Choroid plexus epithelial cell (primary cell): ENCODE data around the gene ACACA.
"Not testable (repeated sequence)": the region's sequence is repeated elsewhere in the genome, so short reads cannot be mapped to it uniquely, and the experiment has no call there.

Experiments
- DNase-seq: peaks from one replicate; pipeline ENCODE4 v3.0.0-alpha.2; 2010; ENCODE audit warnings: low read depth
- H3K4me3 ChIP-seq: 2 replicates; pipeline ENCODE4 v1.5.1; 2011; ENCODE audit warnings: low read depth, mild to moderate bottlenecking, control low read depth, low read length, moderate library complexity
- TF ChIP-seq, protein P1 (sequence below): conservative IDR thresholded peaks from 2 replicates; pipeline ENCODE4 v1.5.1; 2011; ENCODE audit warnings: low read depth, mild to moderate bottlenecking, control low read depth, inconsistent platforms, low read length, moderate library complexity

ACACA gene

DNA sequence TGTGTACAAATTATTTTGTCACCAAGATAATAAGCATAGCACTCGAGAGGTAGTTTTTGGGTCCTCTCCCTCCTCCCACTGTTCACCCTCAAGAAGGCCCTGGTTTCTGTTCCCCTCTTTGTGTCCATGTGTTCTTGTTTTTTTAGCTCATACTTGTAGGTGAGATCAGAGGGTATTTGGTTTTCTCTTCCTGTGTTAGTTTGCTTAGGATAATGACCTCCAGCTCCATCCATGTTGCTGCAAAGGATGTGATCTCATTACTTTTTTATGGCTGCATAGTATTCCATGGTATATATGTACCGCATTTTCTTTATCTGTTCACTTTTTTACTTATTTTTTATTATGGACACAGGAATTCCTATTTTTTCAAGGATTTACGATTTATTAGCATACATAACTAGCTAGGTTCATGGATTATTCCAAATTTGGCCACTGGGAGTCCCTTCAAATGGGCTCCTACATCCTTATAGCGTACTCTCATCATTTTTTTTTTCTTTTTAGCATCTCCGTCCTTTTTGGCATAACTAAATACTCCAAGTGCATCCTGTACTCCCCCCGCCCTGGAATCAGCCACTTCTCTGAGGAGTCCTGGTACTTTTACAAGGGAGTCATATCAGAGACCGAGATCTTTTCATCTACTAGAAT, 7.4 kb upstream of the ACACA start:
- DNase-seq: peak; percentile 41
- no peak overlapping the region for H3K4me3 ChIP-seq
- TF ChIP-seq, protein P1, sequence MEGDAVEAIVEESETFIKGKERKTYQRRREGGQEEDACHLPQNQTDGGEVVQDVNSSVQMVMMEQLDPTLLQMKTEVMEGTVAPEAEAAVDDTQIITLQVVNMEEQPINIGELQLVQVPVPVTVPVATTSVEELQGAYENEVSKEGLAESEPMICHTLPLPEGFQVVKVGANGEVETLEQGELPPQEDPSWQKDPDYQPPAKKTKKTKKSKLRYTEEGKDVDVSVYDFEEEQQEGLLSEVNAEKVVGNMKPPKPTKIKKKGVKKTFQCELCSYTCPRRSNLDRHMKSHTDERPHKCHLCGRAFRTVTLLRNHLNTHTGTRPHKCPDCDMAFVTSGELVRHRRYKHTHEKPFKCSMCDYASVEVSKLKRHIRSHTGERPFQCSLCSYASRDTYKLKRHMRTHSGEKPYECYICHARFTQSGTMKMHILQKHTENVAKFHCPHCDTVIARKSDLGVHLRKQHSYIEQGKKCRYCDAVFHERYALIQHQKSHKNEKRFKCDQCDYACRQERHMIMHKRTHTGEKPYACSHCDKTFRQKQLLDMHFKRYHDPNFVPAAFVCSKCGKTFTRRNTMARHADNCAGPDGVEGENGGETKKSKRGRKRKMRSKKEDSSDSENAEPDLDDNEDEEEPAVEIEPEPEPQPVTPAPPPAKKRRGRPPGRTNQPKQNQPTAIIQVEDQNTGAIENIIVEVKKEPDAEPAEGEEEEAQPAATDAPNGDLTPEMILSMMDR: peak; percentile 51

DNA sequence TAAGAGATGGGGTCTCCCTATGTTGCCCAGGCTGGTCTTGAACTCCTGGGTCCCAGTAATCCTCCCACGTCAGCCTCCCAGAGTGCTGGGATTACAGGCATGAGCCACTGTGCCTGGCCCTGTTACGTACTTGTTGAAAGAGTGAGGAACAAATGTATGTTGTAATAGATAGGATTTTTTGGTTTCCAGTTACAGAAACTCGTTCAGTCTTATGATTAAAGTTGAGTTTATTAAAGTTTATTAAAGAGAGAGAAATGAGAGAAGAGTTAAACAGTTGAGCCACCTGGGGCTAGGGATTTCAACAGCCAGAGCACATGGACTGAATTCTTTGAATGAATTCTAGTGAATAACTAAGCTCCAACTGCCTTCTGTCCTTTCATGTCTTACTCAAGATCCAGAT, 3.7 kb upstream of the ACACA start:
- TF ChIP-seq, protein P1: no peak
- peak; percentile 55 for DNase-seq
- H3K4me3 ChIP-seq: no peak overlapping the region

DNA sequence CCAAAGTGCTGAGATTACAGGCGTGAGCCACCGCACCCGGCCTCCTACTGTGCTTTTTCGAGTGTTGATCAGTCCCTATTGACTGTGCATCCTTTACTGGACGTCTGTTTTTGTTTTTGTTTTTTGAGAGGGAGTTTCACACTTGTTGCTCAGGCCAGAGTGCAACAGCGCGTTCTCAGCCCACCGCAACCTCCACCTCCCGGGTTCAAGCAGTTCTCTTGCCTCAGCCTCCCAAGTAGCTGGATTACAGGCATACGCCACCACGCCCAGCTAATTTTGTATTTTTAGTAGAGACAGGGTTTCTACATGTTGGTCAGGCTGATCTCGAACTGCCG, 1.5 kb upstream of the ACACA start:
- not testable (repeated sequence) for DNase-seq, H3K4me3 ChIP-seq

DNA sequence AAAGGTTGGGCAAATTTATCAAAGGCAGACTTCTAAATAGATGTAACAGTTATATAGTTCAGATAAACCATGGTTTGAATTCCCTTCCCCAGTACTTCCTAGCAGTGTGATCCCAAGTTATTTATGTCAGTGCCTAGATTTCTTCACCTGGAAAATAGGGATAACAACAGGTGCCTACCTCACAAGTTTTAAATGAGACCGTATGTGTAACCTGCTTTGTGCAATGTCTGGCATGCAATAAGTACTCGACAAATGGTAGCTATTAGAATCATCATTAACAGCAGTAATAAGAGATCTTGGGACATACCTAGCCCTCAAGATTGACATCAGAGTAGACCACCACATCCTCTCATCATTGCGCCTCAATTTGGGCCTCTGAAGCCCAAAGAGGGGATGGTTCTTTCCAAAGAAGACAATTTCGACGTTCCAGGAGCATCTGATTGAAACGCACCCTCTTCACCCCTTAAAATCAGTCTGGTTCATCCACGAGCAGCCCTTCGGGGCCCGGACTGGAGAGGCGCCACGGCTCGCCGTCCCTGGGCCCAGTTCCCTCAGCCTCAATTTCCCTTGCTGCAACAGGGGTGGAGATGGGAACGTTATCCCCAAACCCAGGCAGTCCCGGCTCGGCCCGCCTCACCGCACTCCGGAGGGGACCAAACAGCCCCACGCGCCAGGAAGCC, 541 bp downstream of the ACACA start:
- peak overlapping the region; percentile 91 for H3K4me3 ChIP-seq

DNA sequence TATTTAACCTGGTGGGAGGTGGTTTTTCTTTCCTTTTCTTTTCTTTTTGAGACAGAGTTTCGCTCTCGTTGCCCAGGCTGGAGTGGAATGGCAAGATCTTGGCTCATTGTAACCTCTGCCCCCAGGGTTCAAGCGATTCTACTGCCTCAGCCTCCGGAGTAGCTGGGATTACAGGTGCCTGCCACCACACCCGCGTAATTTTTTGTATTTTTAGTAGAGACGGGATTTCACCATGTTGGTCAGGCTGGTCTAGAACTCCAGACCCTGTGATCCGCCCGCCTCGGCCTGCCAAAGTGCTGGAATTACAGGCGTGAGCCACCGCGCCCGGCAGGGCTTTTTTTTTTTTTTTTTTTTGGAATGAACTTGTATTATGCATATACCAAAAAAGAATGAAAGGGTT, 1.1 kb downstream of the ACACA start:
- DNase-seq, H3K4me3 ChIP-seq: not testable (repeated sequence)

More for the DNA sequence above, 541 bp downstream of the ACACA start:
- peak; percentile 16 for DNase-seq
- TF ChIP-seq, protein P1: no peak

DNA sequence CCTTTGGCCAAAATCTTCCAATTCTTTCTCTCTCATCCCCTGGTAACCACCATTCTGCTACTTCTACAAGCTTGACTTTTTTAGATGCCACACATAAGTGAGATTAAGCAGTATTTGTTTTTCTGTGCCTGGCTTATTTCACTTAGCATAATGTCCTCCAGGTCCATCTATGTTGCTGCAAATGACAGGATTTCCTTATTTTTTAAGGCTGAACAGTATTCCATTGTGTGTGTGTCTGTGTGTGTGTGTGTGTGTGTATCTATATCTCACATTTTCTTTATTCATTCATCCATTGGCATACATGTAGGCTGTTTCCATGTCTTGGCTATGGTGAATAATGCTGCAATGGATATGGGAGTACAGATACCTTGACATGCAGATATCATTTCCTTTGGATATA, 6.1 kb downstream of the ACACA start:
- no peak overlapping the region for H3K4me3 ChIP-seq
- no peak for DNase-seq
- TF ChIP-seq, protein P1: no peak

DNA sequence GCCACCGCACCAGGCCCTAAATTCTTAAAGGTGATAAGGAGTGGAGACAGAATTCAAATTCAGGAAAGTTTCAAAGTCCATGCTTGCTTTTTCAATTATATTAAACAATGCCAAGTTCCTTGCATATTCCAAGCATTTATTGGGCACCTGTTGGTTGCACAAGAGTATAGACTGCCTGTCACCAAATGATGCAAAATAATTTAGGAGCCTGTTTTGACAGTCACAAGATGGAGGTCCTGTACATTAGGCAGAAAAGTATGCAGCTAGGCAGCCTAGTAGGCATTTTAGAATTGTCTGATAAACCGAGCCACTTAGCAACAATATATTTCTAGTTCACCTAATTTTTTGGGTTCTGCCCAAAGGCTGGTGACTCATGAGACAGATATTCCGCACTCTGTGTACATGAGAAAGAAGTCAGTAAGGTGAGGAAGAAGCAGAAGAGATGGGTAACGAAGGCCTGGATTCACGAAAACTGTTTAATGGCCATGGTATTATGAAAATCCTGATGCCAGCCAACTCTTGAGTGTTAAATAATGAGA, 7.3 kb downstream of the ACACA start:
- no peak overlapping the region for H3K4me3 ChIP-seq
- DNase-seq: peak; percentile 34
- TF ChIP-seq, protein P1: no peak

DNA sequence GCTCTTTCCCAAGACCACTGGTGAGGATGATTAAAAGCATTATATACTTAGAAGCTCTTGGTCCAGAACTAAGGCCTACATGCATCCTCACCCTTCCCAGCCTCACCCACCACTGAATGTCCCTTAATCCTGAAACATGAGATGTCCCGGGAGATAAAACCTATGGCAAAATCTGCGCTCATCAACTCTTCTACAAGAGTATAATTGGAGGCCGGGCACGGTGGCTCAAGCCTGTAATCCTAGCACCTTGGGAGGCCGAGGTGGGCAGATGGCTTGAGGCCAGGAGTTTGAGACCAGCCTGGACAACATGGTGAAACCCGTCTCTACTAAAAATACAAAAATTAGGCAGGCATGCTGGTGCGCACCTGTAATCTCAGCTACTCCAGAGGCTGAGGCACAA, 13.3 kb downstream of the ACACA start:
- TF ChIP-seq, protein P1: no peak
- H3K4me3 ChIP-seq: no peak overlapping the region
- no peak for DNase-seq
